Endothelial cell (in vitro differentiated cells): ENCODE data around the gene PSMA2. TPM values are rescaled to one million over a fixed set of nuclear protein-coding genes. Genes with fewer than 3 reads are reported as not detected.

Experiments used
- DNase-seq: peaks from one replicate; pipeline ENCODE4 v3.0.0; 2021; ENCODE audit warnings: low spot score
- H3K27ac Mint-ChIP-seq: one replicate; pipeline ENCODE4 v1.8.0; 2021; ENCODE audit warnings: mixed read lengths, inconsistent platforms; ENCODE audit not compliant: unreplicated experiment
- H3K27me3 Mint-ChIP-seq: one replicate; pipeline ENCODE4 v1.8.0; 2021; ENCODE audit warnings: mild to moderate bottlenecking, moderate library complexity, mixed read lengths, inconsistent platforms; ENCODE audit not compliant: unreplicated experiment
- H3K36me3 Mint-ChIP-seq: one replicate; pipeline ENCODE4 v1.8.0; 2021; ENCODE audit warnings: mild to moderate bottlenecking, low read depth, mixed read lengths, inconsistent platforms; ENCODE audit not compliant: unreplicated experiment
- H3K4me1 Mint-ChIP-seq: one replicate; pipeline ENCODE4 v1.8.0; 2021; ENCODE audit warnings: mild to moderate bottlenecking, mixed read lengths, inconsistent platforms; ENCODE audit not compliant: unreplicated experiment
- H3K4me3 Mint-ChIP-seq: one replicate; pipeline ENCODE4 v1.8.0; 2021; ENCODE audit warnings: mild to moderate bottlenecking, mixed read lengths, inconsistent platforms; ENCODE audit not compliant: unreplicated experiment
- H3K9me3 Mint-ChIP-seq: one replicate; pipeline ENCODE4 v1.8.0; 2021; ENCODE audit warnings: mixed read lengths, inconsistent platforms; ENCODE audit not compliant: unreplicated experiment
- total RNA-seq: library from RNA; stranded (reverse); fragmentation: NEBNext Ultra II Directional; extraction: Animal tissue kit (Norgen Biotek cat#: 25700); gene quantifications from one replicate; pipeline ENCODE4 v1.2.1, GENCODE V29; 2021; ENCODE audit not compliant: unreplicated experiment
- TF ChIP-seq, protein P1 (sequence below): fragments of 200-600 bp; sonication (generic); IDR thresholded peaks from one replicate; pipeline ENCODE4 v1.5.0; 2021; ENCODE audit warnings: antibody characterized with exemption; ENCODE audit not compliant: unreplicated experiment

The PSMA2 gene
- total RNA-seq, 1 donor from 2014 or later = 103 TPM

DNA sequence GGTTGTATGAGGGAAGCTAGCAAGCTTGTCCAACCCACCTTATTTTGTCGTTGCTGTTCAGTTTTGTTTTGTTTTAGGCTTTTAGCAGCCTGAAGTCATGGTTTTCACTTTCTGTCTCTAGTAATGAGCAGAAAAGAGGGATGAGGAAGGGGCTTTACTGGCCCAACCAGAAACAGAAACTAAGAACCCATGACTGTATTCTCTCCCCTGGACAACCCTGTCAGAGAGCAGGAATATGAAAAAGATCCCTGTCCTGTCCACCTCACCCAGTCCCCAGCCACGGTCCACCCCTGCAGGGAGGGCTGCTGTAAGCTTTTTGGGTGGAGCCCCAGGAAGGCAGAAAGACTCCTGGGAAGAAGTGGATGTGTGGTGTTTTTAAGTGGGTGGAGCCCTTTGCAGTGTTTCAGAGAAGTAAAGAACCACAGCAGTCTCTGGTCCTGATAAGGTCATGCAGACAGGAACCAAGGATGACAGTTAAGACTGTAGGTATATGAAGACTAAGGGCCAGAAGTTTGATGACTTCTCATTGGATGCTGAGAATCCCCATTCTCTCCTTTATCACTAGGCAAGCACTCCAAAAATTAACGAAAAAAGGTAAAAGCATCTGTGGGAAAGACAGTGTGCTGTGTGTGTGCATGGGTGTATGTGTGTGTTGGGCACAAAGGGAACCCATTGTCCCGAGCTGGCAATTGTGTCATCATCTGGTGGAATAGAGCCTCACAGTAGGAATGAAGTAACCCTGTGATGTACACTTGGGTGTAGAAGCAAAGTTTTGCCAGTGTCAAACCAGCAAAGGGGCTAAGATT lies 14.1 kb upstream of the PSMA2 start:
- Mint-ChIP-seq H3K9me3 (no peaks in the 10 kb centered on the region), H3K4me3 (no peak overlapping the region), H3K27ac (no peak overlapping the region), H3K4me1 (no peaks in the 10 kb centered on the region), H3K27me3 (peaks cover 2% of the 10 kb centered on the region), H3K36me3 (no peaks in the 10 kb centered on the region)
- TF ChIP-seq, protein P1, sequence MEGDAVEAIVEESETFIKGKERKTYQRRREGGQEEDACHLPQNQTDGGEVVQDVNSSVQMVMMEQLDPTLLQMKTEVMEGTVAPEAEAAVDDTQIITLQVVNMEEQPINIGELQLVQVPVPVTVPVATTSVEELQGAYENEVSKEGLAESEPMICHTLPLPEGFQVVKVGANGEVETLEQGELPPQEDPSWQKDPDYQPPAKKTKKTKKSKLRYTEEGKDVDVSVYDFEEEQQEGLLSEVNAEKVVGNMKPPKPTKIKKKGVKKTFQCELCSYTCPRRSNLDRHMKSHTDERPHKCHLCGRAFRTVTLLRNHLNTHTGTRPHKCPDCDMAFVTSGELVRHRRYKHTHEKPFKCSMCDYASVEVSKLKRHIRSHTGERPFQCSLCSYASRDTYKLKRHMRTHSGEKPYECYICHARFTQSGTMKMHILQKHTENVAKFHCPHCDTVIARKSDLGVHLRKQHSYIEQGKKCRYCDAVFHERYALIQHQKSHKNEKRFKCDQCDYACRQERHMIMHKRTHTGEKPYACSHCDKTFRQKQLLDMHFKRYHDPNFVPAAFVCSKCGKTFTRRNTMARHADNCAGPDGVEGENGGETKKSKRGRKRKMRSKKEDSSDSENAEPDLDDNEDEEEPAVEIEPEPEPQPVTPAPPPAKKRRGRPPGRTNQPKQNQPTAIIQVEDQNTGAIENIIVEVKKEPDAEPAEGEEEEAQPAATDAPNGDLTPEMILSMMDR = no peak
- DNase-seq = no peak

DNA sequence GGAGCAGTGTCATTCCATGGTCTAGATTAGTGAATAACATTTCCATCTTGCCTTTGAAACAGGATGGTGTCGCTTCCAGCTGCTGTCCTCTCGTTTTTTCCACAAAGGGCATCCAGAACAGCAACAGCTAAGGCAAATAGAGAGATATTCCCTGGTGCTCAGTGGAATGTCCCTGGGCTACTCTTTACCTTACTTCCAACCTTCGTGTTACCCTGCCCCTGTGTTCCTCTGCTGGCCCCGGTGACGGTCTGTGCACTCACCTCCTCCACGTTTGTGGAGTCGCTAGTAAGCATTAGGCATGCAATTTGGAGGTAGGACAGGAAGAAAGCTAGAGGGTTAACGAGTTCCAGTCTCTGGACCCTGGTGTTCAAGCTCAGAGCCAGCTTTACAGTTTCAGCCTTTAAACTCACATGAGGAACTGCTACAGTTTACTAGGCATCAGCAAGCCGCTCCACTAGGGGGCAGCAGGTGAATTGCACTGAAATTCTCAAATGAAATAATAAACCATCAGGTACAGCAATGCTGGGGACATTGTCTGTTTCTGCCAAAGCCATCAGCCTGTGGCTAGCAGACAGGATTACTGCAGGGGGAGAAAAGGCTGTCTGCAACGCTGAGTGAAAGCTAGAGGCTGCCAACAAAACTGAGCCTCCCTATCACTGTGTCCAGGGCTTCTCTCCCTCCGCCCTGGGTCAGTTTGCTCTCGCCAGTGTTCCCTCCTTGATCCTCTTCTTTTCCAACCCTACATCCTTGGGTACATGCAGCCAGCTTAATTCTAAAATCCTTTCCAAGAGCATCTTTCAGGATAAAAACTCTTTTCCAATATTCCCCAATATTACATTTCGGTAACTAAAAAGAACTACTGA lies 9.2 kb upstream of the PSMA2 start:
- peak; percentile 82 for DNase-seq
- Mint-ChIP-seq H3K27me3 (peaks cover 2% of the 10 kb centered on the region), H3K36me3 (no peaks in the 10 kb centered on the region), H3K27ac (no peak overlapping the region), H3K4me3 (no peak overlapping the region), H3K4me1 (no peaks in the 10 kb centered on the region), H3K9me3 (no peaks in the 10 kb centered on the region)
- TF ChIP-seq, protein P1 = peak; percentile 86

DNA sequence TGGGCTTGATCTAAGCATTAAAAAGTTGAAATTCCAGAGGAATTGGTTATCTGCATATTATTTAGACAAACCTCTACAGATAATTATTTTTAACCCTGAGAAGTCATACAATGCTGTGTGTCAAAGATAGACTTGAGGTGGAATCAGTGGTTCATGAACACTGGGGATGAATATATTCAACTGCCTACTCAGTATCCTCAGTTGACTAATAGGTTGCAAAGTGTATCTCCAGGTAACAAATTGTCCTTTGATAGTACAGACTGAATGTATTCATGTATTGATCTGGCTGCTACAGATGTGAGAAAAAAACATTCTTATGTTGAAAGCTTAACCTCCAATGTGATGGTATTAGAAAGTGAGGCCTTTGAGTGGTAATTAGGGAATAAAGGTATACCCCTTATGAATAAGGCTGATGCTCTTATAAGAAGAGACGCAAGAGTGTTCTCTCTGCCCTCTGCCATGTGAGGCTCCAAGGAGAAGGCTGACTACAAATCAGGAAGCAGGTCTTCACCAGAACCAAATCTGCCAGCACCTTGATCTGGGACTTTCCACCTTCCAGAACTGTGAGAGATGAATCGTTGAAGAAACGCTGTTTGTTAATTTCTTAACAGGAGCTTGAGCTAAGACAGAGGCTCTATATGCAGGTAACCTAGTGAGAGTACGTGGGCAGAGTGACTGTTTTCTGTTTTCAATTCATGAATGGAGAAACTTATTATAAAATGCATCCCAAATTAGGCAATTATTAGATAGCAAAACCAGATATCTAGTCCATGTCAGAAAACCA lies 7.7 kb upstream of the PSMA2 start:
- no peak for DNase-seq
- H3K4me3 Mint-ChIP-seq = no peak overlapping the region
- no peaks in the 10 kb centered on the region for H3K36me3 Mint-ChIP-seq
- TF ChIP-seq, protein P1 = no peak
- peaks cover 2% of the 10 kb centered on the region for H3K27me3 Mint-ChIP-seq
- H3K9me3 Mint-ChIP-seq = no peaks in the 10 kb centered on the region
- no peaks in the 10 kb centered on the region for H3K4me1 Mint-ChIP-seq
- no peak overlapping the region for H3K27ac Mint-ChIP-seq

DNA sequence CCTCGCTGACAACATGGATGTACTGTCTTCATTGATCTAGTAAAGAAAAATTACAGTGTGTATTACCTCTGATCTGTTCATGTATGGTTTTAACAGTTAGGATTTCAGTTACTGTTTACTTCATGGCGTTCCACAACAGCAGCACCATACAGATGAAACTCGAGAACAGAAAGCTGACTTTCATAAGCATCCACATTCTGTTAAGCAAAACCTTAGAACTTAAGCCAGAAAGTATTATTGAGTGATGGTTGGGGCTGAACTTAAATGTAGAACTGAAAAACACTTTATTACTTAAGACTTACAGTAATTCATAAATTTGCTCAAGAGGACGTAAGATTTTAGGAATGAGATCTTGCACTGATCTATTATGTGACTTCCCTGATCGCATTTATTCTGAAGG lies 3.9 kb upstream of the PSMA2 start:
- Mint-ChIP-seq H3K4me3 (no peak overlapping the region), H3K27ac (no peak overlapping the region), H3K4me1 (peaks cover 10% of the 10 kb centered on the region), H3K36me3 (no peaks in the 10 kb centered on the region), H3K9me3 (no peaks in the 10 kb centered on the region), H3K27me3 (no peaks in the 10 kb centered on the region)
- TF ChIP-seq, protein P1 = no peak
- no peak for DNase-seq
